AG09319 (cell line): ENCODE measurements around the gene RAB11FIP5.

Experiments
- DNase-seq: peaks from one replicate; pipeline ENCODE4 v3.0.0-alpha.2; 2010; ENCODE audit warnings: low read depth; ENCODE audit errors: extremely low read depth
- CTCF ChIP-seq: IDR thresholded peaks from 2 replicates; pipeline ENCODE4 v1.5.1; 2011; ENCODE audit warnings: low read depth, mild to moderate bottlenecking, inconsistent platforms, low read length, moderate library complexity

RAB11FIP5 gene

GRCh38 chr2:73081181-73081671, 31.5 kb downstream of the RAB11FIP5 start:
- DNase-seq: no peak
- TF ChIP-seq CTCF: no peak

GRCh38 chr2:73080321-73081131, 32.2 kb downstream of the RAB11FIP5 start:
- no peak for DNase-seq
- TF ChIP-seq CTCF: no peak

GRCh38 chr2:73079636-73080035, 33.1 kb downstream of the RAB11FIP5 start:
- no peak for TF ChIP-seq CTCF
- DNase-seq: no peak

- DNase-seq: no peak
- no peak for TF ChIP-seq CTCF
Measured at GRCh38 chr2:73078457-73079411, 34.0 kb downstream of the RAB11FIP5 start.

GRCh38 chr2:73077424-73077795, 35.3 kb downstream of the RAB11FIP5 start:
- DNase-seq: no peak
- no peak for TF ChIP-seq CTCF

- DNase-seq: no peak
- TF ChIP-seq CTCF: no peak
Measured at GRCh38 chr2:73076701-73077423, 35.9 kb downstream of the RAB11FIP5 start.
